ENCODE data around the gene SYT15.

The SYT15 gene

DNA sequence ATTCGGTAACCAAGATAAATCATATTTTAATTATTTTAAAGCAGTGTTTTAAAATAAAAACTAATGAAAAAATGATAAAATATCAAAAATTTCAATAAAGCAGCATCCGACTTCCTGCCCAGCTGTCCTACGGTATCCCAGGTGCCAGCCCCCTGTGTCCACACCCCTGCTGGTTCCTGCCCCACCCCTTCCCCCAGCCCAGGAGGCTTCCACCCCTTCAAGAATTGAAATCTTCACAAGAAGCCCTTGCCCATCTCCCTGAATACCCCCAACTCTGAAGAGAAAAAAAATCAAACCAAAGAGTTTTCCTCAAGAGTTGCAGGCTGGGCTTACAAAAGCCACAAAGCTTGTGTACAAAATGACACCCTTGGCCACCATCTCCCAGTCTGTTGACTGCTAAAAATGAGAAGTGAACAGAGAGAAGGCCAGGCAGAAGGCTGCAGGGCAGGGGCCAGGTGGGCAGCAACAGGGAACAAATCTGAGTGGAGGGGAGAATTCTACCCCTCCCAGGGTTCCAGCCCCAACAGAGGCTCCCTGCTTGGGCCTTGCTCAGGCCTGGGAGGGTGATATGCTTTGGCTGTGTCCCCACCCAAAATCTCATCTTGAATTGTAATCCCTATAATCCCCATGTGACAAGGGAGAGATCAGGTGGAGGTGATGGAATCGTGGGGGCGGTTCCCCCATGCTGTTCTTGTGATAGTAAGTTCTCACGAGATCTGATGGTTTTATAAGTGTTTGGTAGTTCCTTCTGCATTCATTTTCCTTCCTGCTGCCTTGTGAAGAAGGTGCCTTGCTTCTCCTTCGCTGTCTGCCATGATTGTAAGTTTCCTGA is 37.0 kb upstream of the SYT15 start:
- Mint-ChIP-seq H3K36me3 (ENCODE audit: low read depth) (no peaks in the 10 kb centered on the region), H3K9me3 (no peaks in the 10 kb centered on the region), H3K27me3 (peaks cover 54% of the 10 kb centered on the region), H3K4me3 (no peak overlapping the region), H3K4me1 (peaks cover 6% of the 10 kb centered on the region), H3K27ac (no peak overlapping the region)
- DNase-seq (no peak), ATAC-seq (no peak)

DNA sequence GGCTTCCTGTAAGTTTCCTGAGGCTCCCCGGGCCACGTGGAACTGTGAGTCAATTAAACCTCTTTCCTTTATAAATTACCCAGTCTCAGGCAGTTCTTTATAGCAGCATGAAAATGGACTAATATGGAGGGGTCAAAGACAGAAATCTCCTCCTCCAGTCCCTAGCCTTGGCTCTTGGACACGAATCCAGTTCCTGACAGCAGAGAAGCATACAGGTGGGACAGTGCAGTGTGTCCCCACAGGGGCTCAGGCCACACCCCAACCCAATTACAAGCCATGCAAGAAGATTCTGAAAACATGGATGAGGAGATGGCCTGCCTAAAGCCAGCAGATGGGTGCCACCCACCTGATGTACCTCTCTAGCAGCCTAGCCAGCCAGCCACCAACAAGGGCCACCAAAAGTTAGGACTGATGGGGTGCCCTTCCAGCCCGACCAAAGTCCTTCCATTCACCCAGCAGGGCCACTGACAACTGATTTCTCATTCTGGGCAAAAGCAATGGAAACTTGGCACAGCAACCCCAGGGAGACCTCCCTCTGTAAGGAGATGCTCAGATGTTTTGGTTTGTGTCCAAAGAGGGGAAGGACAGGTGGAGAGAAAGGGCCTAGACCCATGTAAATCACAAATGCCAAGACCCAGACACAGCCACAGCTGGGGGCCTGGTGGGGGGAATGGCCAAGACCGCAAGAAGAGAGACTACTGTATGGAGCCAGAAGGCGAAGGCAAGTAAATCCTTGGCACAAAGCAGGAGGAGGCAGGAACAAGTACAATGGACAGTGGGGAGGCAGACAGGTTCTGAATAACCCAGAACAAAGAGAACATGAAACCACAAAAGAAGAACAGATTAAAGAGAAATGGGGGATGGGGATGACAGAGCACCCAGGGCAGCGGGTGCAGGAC is 36.1 kb upstream of the SYT15 start:
- Mint-ChIP-seq H3K36me3 (ENCODE audit: low read depth) (no peaks in the 10 kb centered on the region), H3K4me1 (peaks cover 6% of the 10 kb centered on the region), H3K27ac (no peak overlapping the region), H3K9me3 (no peaks in the 10 kb centered on the region), H3K27me3 (peaks cover 47% of the 10 kb centered on the region), H3K4me3 (no peak overlapping the region)
- ATAC-seq (no peak), DNase-seq (no peak)

DNA sequence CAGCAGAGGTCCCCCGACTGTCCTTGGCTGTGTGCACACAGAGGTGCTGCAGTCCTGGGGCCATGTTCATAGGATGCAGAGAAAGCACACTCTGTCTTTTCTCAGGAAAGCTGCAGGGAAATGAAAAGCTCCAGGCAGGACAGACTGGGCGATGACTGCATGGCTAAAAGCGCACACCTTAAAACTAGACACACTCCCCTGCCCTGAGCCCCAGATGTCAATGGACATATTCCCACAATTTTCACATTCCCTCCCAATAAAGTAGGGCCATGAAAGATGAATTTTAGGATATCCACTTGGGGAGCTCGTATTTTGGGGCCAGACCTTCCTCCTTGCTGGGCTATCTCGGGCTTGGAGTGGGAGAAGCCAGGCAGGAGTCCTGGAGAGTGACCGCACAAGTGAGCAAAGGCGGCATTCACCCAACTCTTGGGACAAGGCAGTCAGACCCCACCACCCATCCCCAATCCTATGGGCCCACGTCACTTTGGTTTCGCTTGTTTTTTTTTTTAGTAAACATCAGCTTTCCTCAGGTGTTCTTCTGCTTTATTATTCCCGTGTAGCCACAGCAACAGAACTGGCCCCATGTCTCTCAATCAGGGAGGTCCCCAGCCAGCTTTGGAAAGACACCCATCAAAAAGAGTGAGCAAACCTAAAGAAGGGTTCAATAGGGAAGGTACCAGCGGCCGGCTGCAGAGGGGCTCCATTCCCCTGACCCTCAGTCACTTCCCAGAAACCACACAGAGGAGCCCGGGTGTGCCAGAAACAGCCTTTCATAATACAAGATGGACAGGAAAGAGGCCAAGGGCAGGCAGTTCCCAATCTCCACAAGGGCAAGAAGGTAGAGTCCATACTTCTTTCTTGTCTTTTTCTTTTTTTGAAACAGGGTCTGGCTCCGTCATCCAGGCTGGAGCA is 35.2 kb upstream of the SYT15 start:
- no peak overlapping the region for H3K27ac Mint-ChIP-seq
- DNase-seq (no peak), ATAC-seq (no peak)
- no peaks in the 10 kb centered on the region for H3K36me3 Mint-ChIP-seq (ENCODE audit: low read depth)
- H3K27me3 Mint-ChIP-seq, result peaks cover 41% of the 10 kb centered on the region
- no peaks in the 10 kb centered on the region for H3K9me3 Mint-ChIP-seq
- H3K4me1 Mint-ChIP-seq, result peaks cover 6% of the 10 kb centered on the region
- H3K4me3 Mint-ChIP-seq, result no peak overlapping the region

DNA sequence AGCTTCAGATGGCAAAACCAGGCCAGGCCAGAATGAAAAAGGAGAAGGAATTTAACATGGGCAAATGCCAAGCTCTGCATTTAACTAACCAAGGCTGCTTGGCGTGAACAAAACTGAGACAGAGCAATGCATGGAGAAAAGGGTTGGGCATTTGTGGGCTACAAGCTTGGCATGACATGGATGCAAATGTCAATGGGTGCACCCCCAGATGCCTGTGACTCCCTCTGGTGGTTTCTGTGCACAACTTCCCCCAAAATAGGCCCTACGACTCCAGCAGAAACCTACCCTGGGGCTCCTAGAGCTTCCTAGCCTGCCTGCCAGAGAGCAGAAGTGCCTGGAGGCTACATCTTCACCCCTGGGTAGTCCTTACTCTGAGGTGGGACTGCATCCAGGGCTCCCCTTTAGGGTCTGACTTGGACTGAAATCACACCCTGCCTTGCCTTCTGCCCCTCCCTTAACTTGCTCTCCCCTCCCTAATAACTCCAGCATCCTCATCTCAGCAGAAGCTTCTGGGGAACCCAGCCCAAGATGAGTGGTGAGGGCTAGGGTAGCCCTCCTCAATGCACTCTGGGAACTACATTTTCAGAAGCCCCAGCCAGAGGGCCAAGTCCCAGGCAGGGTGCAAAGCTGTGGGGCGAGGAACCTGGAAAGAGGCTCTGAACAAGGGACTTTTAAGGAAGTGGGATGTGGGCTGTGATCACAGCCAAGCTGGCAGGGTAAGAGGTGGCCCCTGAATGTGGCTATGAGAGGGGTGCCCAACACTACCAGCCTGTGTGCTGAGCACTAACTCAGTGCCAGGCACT is 33.7 kb upstream of the SYT15 start:
- DNase-seq, result no peak
- Mint-ChIP-seq H3K4me1 (peaks cover 6% of the 10 kb centered on the region), H3K36me3 (ENCODE audit: low read depth) (no peaks in the 10 kb centered on the region), H3K27ac (no peak overlapping the region), H3K9me3 (no peaks in the 10 kb centered on the region), H3K4me3 (no peak overlapping the region), H3K27me3 (peaks cover 30% of the 10 kb centered on the region)
- no peak for ATAC-seq

DNA sequence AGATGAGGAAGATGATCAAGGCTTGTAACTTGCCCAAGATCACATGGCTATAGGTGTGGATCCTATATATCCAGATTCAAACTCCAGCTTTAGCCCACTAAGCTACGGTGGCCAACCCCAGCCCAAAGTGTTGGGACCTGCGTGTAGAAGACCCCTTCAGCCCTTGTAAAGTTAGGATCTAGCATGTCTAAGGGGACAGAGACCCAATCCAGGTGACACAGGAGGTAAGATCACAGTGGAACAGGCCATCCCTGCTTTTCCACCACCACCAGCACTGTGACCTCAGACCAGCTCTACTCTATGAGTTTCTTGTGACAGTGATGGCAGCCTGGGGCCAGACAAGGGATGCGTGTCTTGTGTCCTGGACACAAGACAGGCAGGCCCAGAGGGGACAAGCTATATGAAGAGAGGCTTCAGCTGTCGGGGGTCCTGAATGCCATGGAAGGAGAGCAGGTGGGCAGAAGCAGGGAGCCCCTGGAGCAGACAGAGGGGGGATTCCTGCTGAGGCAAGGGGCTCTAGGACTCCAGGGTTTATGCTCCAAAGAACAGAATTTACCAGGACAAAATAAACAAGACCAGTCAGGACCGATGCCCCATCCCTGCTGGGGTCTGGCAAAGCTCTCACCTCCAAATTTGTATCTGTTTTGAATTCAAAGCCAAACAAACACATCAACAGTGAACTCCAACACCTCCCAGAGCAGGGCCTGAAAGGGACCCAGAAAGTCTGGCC is 32.9 kb upstream of the SYT15 start:
- H3K27ac Mint-ChIP-seq, result no peak overlapping the region
- H3K9me3 Mint-ChIP-seq, result no peaks in the 10 kb centered on the region
- ATAC-seq (no peak), DNase-seq (peak; percentile 4)
- H3K4me3 Mint-ChIP-seq, result no peak overlapping the region
- no peaks in the 10 kb centered on the region for H3K36me3 Mint-ChIP-seq (ENCODE audit: low read depth)
- H3K4me1 Mint-ChIP-seq, result no peaks in the 10 kb centered on the region
- H3K27me3 Mint-ChIP-seq, result peaks cover 22% of the 10 kb centered on the region

DNA sequence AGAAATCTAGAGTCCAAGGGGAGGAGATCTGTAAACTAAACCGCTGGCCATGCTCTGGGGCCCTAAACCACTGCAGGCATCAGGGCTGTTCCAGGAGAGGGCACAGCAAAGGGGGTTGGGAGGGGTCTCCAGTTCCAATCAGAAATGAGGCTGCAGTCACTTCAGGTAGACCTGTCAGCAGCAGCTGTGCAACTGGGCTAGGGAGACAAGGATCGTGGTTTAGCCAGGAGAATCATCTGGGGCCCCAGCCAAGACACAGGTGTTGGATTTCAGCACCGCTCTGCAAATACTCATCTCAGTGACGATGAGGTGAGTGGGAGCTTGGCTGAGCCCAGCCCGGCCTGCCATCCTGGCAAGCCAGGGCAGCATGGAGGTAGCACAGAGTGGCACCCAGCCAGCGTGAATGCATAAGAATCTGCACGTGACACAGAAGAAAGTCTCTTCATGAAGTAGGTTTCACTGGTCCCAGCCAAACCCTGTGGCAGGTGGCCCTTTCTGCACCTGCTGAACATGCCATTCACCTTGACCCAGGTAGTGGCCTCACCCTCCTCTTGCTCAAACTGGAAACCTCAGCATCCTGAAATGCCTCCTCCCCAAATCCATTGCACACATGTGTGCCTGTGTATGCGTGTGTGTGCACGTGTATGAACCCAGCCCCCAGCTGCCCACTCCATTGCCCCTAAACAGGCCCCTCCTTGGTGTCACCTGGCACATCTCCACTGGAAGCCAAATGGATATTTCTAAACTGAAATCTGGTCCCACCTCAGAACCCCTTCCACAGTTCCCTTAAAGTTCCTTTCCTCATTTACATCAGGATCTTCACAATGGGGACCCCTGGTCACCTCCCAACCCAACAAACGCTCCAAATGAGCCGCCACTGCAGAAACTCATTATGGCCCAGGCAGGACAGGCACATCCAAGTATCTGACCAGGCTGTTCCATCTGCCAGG is 32.1 kb upstream of the SYT15 start:
- Mint-ChIP-seq H3K4me3 (no peak overlapping the region), H3K36me3 (ENCODE audit: low read depth) (no peaks in the 10 kb centered on the region), H3K27ac (no peak overlapping the region), H3K27me3 (peaks cover 19% of the 10 kb centered on the region), H3K9me3 (no peaks in the 10 kb centered on the region), H3K4me1 (no peaks in the 10 kb centered on the region)
- ATAC-seq (no peak), DNase-seq (no peak)

DNA sequence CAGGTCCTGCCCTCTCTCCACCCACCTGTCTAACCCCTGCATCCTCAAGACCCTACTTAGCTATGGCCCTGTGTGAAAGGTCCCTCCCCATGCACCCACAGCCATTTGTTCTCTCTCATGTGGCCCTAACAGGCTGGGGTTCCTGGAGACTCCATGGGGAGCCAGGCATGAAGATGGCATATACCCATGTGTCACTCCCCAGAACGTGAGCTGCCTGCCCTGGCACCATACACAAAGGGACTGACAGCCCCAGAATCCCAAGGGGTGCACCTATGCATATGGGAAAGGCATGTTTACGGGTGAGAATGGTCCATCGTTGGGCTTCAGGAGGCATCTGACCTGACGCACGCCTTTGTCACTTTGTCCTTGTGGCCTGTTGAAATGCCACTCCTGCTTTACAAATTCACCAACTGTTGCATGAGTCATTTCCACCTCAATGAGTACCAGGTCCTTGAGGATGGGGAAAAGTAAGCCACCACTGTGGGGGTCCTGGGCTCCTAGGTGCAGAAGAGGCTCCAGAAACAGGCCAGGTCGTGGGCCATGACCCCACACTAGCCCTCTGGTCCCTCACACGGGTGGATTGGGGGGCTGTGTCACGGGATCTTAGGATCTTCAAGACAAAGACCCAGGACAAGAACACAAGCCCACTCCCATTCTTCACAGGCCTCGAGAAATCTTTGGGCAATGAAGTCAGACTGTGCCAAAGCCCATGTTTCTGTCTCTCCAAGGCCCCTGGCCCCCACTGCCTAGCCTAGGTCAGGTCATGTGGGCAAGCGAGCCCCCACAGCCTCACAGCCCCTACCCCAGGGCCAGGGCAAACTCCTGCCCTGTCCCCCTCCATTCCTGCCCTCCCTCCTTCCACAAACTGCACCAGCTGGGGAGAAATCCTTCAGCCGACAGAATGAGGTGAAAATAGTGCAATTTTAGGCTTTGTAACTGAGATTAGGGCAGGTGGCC is 31.1 kb upstream of the SYT15 start:
- no peak for DNase-seq
- Mint-ChIP-seq H3K4me1 (no peaks in the 10 kb centered on the region), H3K36me3 (ENCODE audit: low read depth) (no peaks in the 10 kb centered on the region), H3K27me3 (peaks cover 11% of the 10 kb centered on the region), H3K4me3 (no peak overlapping the region), H3K27ac (no peak overlapping the region), H3K9me3 (no peaks in the 10 kb centered on the region)
- no peak for ATAC-seq

DNA sequence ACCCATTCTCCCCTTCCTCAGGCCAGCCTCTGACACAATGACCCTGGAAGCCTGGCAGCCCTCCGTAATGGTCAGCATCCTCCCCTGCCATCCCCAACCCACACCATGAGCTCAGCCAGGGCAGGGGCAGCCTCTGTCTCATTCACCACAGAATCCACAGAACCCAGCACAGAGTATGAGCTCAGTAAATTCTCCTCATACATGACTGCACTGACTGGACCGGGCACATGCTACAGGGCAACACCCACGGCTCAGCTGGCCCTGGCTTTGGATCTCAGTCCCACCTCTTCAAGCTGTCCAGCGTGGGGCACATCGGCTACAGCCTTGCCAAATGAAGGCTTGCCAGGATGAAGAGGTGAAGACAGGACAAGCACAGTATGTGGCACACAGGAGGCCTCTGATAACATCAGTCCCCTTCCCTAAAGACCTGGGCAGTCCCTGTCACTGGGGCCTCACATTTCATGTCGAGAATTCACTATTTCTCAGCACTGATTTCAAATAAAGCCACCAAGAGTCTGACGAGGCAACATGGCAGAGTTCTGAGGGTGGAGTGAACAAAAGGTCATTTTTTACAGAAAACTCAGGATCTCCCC is 30.3 kb upstream of the SYT15 start:
- H3K27me3 Mint-ChIP-seq, result peaks cover 3% of the 10 kb centered on the region
- DNase-seq, result no peak
- no peaks in the 10 kb centered on the region for H3K36me3 Mint-ChIP-seq (ENCODE audit: low read depth)

DNA sequence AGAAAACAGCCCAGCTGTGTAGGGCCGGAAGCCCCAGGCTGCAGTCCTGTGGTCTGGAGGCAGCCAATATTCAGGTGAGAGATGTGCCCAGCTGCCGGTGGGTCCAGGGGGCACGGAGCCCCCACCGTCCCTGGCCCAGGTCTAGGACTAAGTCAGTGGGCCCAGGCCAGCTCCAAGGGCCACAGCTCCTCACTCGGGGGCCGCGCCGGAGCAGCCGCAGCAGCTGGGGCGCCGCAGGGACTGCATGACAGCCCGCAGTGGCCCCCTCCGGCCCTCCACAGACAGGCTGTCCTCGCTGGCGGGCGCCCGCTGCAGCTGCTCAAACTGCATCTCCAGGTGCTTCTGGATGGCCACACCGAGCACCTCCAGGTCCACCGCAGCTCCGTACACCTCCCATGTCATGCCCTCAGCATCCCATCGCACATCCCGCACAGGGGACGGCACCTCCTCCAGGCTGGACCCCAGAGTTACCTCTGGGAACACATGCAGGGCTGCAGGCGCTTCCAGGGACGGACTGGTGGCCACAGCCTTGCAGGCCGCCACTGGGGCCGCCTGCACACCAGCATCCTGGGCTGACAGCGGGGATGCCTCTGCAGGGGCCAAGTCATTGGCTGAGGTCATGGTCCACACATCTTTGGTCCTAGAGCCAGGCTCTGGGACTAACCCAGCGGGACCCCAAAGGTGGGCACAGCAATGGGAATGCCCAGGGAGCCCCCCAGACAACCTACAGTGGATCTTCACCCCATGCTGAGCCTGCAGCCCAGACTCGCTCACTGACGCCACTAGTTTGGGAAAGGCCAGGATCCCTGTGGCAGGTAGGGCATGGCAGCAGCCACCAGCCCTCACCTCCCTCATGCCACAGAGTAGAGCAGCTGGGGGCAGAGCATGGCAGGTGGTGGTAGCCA is 29.5 kb upstream of the SYT15 start:
- H3K36me3 Mint-ChIP-seq (ENCODE audit: low read depth), result no peaks in the 10 kb centered on the region
- H3K4me1 Mint-ChIP-seq, result no peaks in the 10 kb centered on the region
- peaks cover 3% of the 10 kb centered on the region for H3K27me3 Mint-ChIP-seq
- DNase-seq (no peak), ATAC-seq (no peak)
- no peak overlapping the region for H3K27ac Mint-ChIP-seq
- no peak overlapping the region for H3K4me3 Mint-ChIP-seq
- no peaks in the 10 kb centered on the region for H3K9me3 Mint-ChIP-seq

More for the DNA sequence above, 30.3 kb upstream of the SYT15 start:
- ATAC-seq, result no peak
- H3K27ac Mint-ChIP-seq, result no peak overlapping the region
- no peaks in the 10 kb centered on the region for H3K9me3 Mint-ChIP-seq
- no peak overlapping the region for H3K4me3 Mint-ChIP-seq
- H3K4me1 Mint-ChIP-seq, result no peaks in the 10 kb centered on the region

DNA sequence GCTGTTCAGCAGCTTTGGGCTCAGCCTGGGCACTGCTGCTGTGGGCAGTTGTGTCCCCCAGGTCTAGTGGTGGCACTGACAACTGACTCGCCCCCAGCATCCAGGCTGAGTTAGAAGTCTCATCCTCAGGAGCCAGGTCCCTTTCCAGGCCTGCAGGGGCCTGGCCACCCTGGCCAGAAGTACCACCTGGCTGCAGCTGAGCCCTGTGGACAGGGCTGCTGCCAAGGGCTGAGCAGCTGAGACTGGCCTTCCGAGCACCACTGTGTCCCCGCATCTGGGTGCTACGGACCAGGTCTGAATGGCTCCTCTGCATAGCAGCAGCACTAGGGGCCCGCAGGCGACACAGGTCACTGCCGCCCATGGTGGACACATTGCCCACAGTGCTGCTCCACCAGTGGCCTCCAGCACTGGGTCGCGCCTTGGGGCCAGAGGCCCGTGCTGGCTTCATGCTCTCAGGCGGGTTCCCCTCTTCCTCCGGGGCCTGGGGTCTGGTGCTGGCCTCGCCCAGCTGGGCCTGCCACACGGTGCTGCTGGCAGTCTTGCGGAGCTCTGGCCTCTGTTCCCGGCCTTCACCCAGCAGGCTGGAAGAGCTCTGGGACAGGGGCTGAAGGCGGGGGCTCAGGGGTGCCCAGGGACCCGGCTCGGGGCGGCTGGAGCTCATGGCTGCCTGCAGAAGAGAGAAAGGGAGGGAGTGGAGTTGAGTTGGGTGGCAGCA is 28.7 kb upstream of the SYT15 start:
- ATAC-seq (no peak), DNase-seq (no peak)
- Mint-ChIP-seq H3K27ac (no peak overlapping the region), H3K4me3 (no peak overlapping the region), H3K9me3 (no peaks in the 10 kb centered on the region), H3K27me3 (no peaks in the 10 kb centered on the region), H3K4me1 (no peaks in the 10 kb centered on the region), H3K36me3 (ENCODE audit: low read depth) (no peaks in the 10 kb centered on the region)

All from activated naive CD8-positive, alpha-beta T cell treated with anti-CD3 and anti-CD28 coated beads, Interleukin-2, amount 50 U/mL, for 24 hours (primary cell).